Measurements from ENCODE around the gene CRYGA.

The CRYGA gene

GRCh38 chr2:208163489-208163888 lies at the start of gene CRYGA:
TSS of gene CRYGA (minus strand) at chr2:208163589. CDS start at chr2:208163556, 33 bp downstream.
- no peak for DNase-seq

GRCh38 chr2:208210688-208211451 lies 47.5 kb upstream of the CRYGA start:
- no peak for DNase-seq

GRCh38 chr2:208208335-208209085 lies 45.1 kb upstream of the CRYGA start:
- DNase-seq: no peak

- no peak for DNase-seq
Measured at GRCh38 chr2:208207769-208208168, 44.4 kb upstream of the CRYGA start.

GRCh38 chr2:208204166-208204565 lies 40.8 kb upstream of the CRYGA start:
- no peak for DNase-seq

GRCh38 chr2:208195531-208195930 lies 32.1 kb upstream of the CRYGA start:
- no peak for DNase-seq

GRCh38 chr2:208192611-208193236 lies 29.3 kb upstream of the CRYGA start:
- no peak for DNase-seq

- DNase-seq: no peak
Measured at GRCh38 chr2:208189810-208190503, 26.6 kb upstream of the CRYGA start, which contains the start of gene C2orf80. TSS of gene C2orf80 (minus strand) at chr2:208190030. CDS start at chr2:208186986, 3,044 bp downstream.

GRCh38 chr2:208189069-208189809 lies 25.9 kb upstream of the CRYGA start:
- DNase-seq: no peak

GRCh38 chr2:208186893-208187292 lies 23.5 kb upstream of the CRYGA start:
- DNase-seq: no peak

- DNase-seq: no peak
Measured at GRCh38 chr2:208186465-208186864, 23.1 kb upstream of the CRYGA start.

GRCh38 chr2:208183972-208184705 lies 20.8 kb upstream of the CRYGA start:
- no peak for DNase-seq

GRCh38 chr2:208183526-208183925 lies 20.1 kb upstream of the CRYGA start:
- DNase-seq: no peak

GRCh38 chr2:208182835-208183234 lies 19.4 kb upstream of the CRYGA start:
- no peak for DNase-seq

- DNase-seq: no peak
Measured at GRCh38 chr2:208179028-208179609, 15.7 kb upstream of the CRYGA start.

GRCh38 chr2:208175840-208176153 lies 12.4 kb upstream of the CRYGA start:
- no peak for DNase-seq

- DNase-seq: peak; percentile 74
Measured at GRCh38 chr2:208175069-208175839, 11.9 kb upstream of the CRYGA start.

- no peak for DNase-seq
Measured at GRCh38 chr2:208174144-208174543, 10.8 kb upstream of the CRYGA start.

GRCh38 chr2:208172125-208172524 lies 8.7 kb upstream of the CRYGA start:
- peak; percentile 67 for DNase-seq

GRCh38 chr2:208164951-208165755 lies 1.8 kb upstream of the CRYGA start:
- no peak for DNase-seq
